SK-N-SH treated with all-trans-retinoic acid at 6 μM for 48 hours (cell line): Measurements from ENCODE around the gene INPP4B.

Experiments used
- ATAC-seq: fragments of 200-7000 bp; cut with Tn5 transposase; 3 replicates; pipeline ENCODE4 v1.9.1; 2020; ENCODE audit warnings: mild to moderate bottlenecking, moderate library complexity
- ARNTL ChIP-seq: fragments of 450-650 bp; formaldehyde crosslinking; IDR thresholded peaks from 2 replicates; pipeline ENCODE4 v1.5.0; 2020; ENCODE audit warnings: low read depth, mild to moderate bottlenecking, moderate library complexity, borderline replicate concordance
- BACH2 ChIP-seq: fragments of 250-450 bp; sonication (Bioruptor Pico); IDR thresholded peaks from 2 replicates; pipeline ENCODE4 v1.9.0; 2021; ENCODE audit warnings: mild to moderate bottlenecking, borderline replicate concordance
- CREB5 ChIP-seq: fragments of 250-450 bp; sonication (Bioruptor Pico); IDR thresholded peaks from 2 replicates; pipeline ENCODE4 v1.5.1; 2020; ENCODE audit warnings: low read depth, mild to moderate bottlenecking, moderate library complexity
- CSDC2 ChIP-seq: fragments of 250-450 bp; sonication (Bioruptor Pico); IDR thresholded peaks from 2 replicates; pipeline ENCODE4 v1.5.0; 2020; ENCODE audit warnings: mild to moderate bottlenecking, moderate library complexity
- ESRRG ChIP-seq: fragments of 250-450 bp; sonication (Bioruptor Pico); IDR thresholded peaks from 2 replicates; pipeline ENCODE4 v1.6.1; 2021; ENCODE audit warnings: mild to moderate bottlenecking
- GLIS3 ChIP-seq: fragments of 250-450 bp; sonication (Bioruptor Pico); IDR thresholded peaks from 2 replicates; pipeline ENCODE4 v1.5.0; 2020; ENCODE audit warnings: mild to moderate bottlenecking, moderate library complexity
- ISL1 ChIP-seq: fragments of 250-450 bp; sonication (Bioruptor Pico); IDR thresholded peaks from 2 replicates; pipeline ENCODE4 v2.1.2; 2022; ENCODE audit warnings: mild to moderate bottlenecking, moderate library complexity
- OSR1 ChIP-seq: fragments of 250-450 bp; sonication (Bioruptor Pico); IDR thresholded peaks from 2 replicates; pipeline ENCODE4 v1.8.0; 2022; ENCODE audit warnings: moderate library complexity, mild to moderate bottlenecking, inconsistent platforms
- PATZ1 ChIP-seq: fragments of 250-450 bp; sonication (Bioruptor Pico); IDR thresholded peaks from 2 replicates; pipeline ENCODE4 v1.8.0; 2020; ENCODE audit warnings: mild to moderate bottlenecking, moderate library complexity, borderline replicate concordance
- SNAI2 ChIP-seq: fragments of 250-450 bp; sonication (Bioruptor Pico); IDR thresholded peaks from 2 replicates; pipeline ENCODE4 v1.5.0; 2020; ENCODE audit warnings: mild to moderate bottlenecking, moderate library complexity
- TCF4 ChIP-seq: fragments of 250-450 bp; sonication (Bioruptor Pico); IDR thresholded peaks from 2 replicates; pipeline ENCODE4 v1.8.0; 2021; ENCODE audit warnings: mild to moderate bottlenecking, moderate library complexity, borderline replicate concordance
- TOX ChIP-seq: fragments of 250-450 bp; sonication (Bioruptor Pico); IDR thresholded peaks from 2 replicates; pipeline ENCODE4 v1.8.0; 2021; ENCODE audit warnings: mild to moderate bottlenecking, moderate library complexity, borderline replicate concordance
- ZC3H10 ChIP-seq: fragments of 250-450 bp; sonication (Bioruptor Pico); IDR thresholded peaks from 2 replicates; pipeline ENCODE4 v1.5.1; 2021; ENCODE audit warnings: mild to moderate bottlenecking, moderate library complexity
- ZFP30 ChIP-seq: fragments of 450-650 bp; formaldehyde crosslinking; IDR thresholded peaks from 2 replicates; pipeline ENCODE4 v1.5.0; 2022; ENCODE audit warnings: mild to moderate bottlenecking, moderate library complexity
- ZNF70 ChIP-seq: fragments of 450-650 bp; formaldehyde crosslinking; IDR thresholded peaks from 2 replicates; pipeline ENCODE4 v1.5.0; 2020; ENCODE audit warnings: mild to moderate bottlenecking, moderate library complexity
- ZNF8 ChIP-seq: fragments of 450-650 bp; formaldehyde crosslinking; IDR thresholded peaks from 2 replicates; pipeline ENCODE4 v1.5.0; 2020; ENCODE audit warnings: mild to moderate bottlenecking, moderate library complexity
- TF ChIP-seq, protein P1 (sequence below): fragments of 250-450 bp; sonication (Bioruptor Pico); IDR thresholded peaks from 2 replicates; pipeline ENCODE4 v1.8.0; 2021; ENCODE audit warnings: low read depth, mild to moderate bottlenecking, moderate library complexity, borderline replicate concordance
- TF ChIP-seq, protein P2 (sequence below): fragments of 250-450 bp; sonication (Bioruptor Pico); IDR thresholded peaks from 2 replicates; pipeline ENCODE4 v1.5.0; 2020; ENCODE audit warnings: mild to moderate bottlenecking, moderate library complexity

The INPP4B gene

DNA sequence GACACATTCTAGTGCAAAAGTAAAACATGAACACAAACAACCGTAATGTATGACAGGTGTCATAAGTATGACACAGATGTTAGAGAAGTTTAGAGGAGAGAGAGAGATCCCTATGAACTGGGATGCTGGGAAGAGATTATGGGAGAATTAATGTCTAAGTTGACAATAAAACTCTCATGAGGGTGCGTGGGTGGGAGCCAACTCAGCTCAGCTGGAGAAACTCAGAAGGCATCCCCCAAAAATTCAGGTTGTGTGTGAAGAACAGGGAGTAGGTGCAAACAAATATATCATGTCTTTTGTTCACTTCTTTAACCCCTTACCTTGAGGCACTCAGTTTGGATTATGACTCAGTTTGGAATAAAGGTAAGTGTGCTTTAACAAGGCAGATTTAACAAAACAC, 484.1 kb downstream of the INPP4B start (continued):
- TF ChIP-seq, protein P1, sequence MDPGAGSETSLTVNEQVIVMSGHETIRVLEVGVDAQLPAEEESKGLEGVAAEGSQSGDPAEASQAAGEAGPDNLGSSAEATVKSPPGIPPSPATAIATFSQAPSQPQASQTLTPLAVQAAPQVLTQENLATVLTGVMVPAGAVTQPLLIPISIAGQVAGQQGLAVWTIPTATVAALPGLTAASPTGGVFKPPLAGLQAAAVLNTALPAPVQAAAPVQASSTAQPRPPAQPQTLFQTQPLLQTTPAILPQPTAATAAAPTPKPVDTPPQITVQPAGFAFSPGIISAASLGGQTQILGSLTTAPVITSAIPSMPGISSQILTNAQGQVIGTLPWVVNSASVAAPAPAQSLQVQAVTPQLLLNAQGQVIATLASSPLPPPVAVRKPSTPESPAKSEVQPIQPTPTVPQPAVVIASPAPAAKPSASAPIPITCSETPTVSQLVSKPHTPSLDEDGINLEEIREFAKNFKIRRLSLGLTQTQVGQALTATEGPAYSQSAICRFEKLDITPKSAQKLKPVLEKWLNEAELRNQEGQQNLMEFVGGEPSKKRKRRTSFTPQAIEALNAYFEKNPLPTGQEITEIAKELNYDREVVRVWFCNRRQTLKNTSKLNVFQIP (CRISPR knock-in tag) = no peak

DNA sequence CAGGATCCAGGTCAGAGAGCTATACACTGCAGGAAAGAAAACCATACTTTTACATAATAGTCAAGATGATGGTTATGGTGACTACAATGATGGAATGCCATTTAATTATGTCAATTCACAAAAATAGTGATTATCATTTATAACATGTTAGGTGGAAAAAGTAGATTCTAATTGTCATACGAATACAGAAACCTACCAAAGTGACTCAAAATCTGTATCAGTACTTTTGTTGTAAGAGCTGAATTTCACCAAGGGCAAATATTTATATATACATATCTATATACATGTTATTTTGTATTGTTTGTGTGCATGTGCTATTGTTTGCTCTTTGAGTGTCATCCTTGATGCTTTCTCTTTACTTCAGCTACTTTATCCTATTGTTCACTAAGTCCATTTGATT, 485.4 kb downstream of the INPP4B start:
- no peak for ATAC-seq
- TF ChIP-seq PATZ1 (CRISPR knock-in tag) (no peak), ESRRG (CRISPR knock-in tag) (no peak), OSR1 (CRISPR knock-in tag) (no peak), CREB5 (CRISPR knock-in tag) (no peak), ZFP30 (no peak), CSDC2 (CRISPR knock-in tag) (no peak), ZNF8 (no peak), BACH2 (CRISPR knock-in tag) (no peak)
- TF ChIP-seq, all 23 proteins: peak for 0

DNA sequence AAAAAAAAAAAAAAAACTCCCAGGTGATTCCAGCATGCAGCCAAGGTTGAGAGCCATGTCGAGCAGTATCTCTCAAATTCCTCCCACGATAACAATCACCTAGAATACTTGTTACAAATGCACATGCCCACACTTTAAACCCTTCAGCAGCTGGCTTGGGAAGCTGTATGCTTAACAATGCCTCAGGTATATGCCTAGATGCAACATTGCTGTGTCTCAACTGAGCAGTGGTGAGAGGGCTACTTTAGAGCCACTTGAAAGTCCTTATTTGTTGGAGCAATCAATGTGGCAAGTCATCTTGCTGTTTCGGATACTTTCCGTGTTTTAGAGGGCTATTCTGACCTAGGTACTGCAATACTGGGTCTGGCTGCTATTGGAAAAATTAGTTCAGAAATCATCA, 487.4 kb downstream of the INPP4B start:
- no peak for ATAC-seq
- TF ChIP-seq ZNF70 (CRISPR knock-in tag) (no peak), SNAI2 (CRISPR knock-in tag) (no peak), CSDC2 (CRISPR knock-in tag) (no peak)

- ATAC-seq = no peak
- TF ChIP-seq ZNF8 = no peak
- TF ChIP-seq, protein P2, sequence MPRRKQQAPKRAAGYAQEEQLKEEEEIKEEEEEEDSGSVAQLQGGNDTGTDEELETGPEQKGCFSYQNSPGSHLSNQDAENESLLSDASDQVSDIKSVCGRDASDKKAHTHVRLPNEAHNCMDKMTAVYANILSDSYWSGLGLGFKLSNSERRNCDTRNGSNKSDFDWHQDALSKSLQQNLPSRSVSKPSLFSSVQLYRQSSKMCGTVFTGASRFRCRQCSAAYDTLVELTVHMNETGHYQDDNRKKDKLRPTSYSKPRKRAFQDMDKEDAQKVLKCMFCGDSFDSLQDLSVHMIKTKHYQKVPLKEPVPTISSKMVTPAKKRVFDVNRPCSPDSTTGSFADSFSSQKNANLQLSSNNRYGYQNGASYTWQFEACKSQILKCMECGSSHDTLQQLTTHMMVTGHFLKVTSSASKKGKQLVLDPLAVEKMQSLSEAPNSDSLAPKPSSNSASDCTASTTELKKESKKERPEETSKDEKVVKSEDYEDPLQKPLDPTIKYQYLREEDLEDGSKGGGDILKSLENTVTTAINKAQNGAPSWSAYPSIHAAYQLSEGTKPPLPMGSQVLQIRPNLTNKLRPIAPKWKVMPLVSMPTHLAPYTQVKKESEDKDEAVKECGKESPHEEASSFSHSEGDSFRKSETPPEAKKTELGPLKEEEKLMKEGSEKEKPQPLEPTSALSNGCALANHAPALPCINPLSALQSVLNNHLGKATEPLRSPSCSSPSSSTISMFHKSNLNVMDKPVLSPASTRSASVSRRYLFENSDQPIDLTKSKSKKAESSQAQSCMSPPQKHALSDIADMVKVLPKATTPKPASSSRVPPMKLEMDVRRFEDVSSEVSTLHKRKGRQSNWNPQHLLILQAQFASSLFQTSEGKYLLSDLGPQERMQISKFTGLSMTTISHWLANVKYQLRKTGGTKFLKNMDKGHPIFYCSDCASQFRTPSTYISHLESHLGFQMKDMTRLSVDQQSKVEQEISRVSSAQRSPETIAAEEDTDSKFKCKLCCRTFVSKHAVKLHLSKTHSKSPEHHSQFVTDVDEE (CRISPR knock-in tag) = no peak
Observed at GRCh38 chr4:142356801-142357200, 489.3 kb downstream of the INPP4B start.

GRCh38 chr4:142356118-142356759, 489.9 kb downstream of the INPP4B start:
- no peak for ATAC-seq
- no peak for TF ChIP-seq GLIS3 (CRISPR knock-in tag)
- TF ChIP-seq ESRRG (CRISPR knock-in tag) = no peak
- TF ChIP-seq ZC3H10 (CRISPR knock-in tag) = no peak
- no peak for TF ChIP-seq ISL1 (CRISPR knock-in tag)
- no peak for TF ChIP-seq ZFP30
- no peak for TF ChIP-seq SNAI2 (CRISPR knock-in tag)
- no peak for TF ChIP-seq TCF4
- TF ChIP-seq, protein P2 (CRISPR knock-in tag) = no peak
- no peak for TF ChIP-seq CSDC2 (CRISPR knock-in tag)
- TF ChIP-seq ZNF70 (CRISPR knock-in tag) = no peak
- TF ChIP-seq, protein P1 (CRISPR knock-in tag) = no peak
- no peak for TF ChIP-seq PATZ1 (CRISPR knock-in tag)
- no peak for TF ChIP-seq TOX (CRISPR knock-in tag)
- TF ChIP-seq ARNTL (CRISPR knock-in tag) = no peak
